Common myeloid progenitor, CD34-positive (primary cell): Measurements from ENCODE around the gene AREG.

Experiments
- CTCF ChIA-PET: fragments of 350-600 bp; sonication (Branson Sonifier 250); formaldehyde crosslinking; loops from one replicate; lab custom pipeline; 2021; ENCODE audit warnings: antibody characterized with exemption; lab: Charles Lee
- POLR2A ChIA-PET: fragments of 350-600 bp; sonication (Branson Sonifier 250); formaldehyde crosslinking; loops from one replicate; lab custom pipeline; 2021; ENCODE audit warnings: antibody characterized with exemption; lab: Charles Lee
- DNase-seq, 3 donors: peaks; one replicate each; pipeline versions ENCODE4 v3.0.0 to v3.0.0-alpha.2; 2013
- H3K27ac ChIP-seq, 2 experiments: 1 replicate in 1 of 2; 2 replicates in 1 of 2; pipeline ENCODE4 v1.7.0; 2013; ENCODE audit warnings: inconsistent platforms in 2 of 2, low read length in 2 of 2, mild to moderate bottlenecking in 2 of 2, low read depth in 1 of 2, moderate library complexity in 1 of 2; ENCODE audit not compliant: severe bottlenecking in 2 of 2, insufficient read depth in 1 of 2, poor library complexity in 1 of 2
- H3K27me3 ChIP-seq, 5 experiments: replicated peaks in 2 of 5; 1 replicate in 3 of 5; 2 replicates in 2 of 5; pipeline versions ENCODE4 v1.6.1 to v1.7.0; 2013; ENCODE audit warnings: low read length in 4 of 5, mild to moderate bottlenecking in 2 of 5, moderate library complexity in 2 of 5, inconsistent platforms in 1 of 5; ENCODE audit not compliant: insufficient read depth in 5 of 5, control insufficient read depth in 4 of 5
- H3K36me3 ChIP-seq, 4 experiments: 1 replicate in 2 of 4; 2 replicates in 2 of 4; pipeline versions ENCODE4 v1.6.1 to v1.7.0; 2013; ENCODE audit warnings: low read length in 3 of 4, control low read depth in 1 of 4, mild to moderate bottlenecking in 1 of 4; ENCODE audit not compliant: control insufficient read depth in 4 of 4, insufficient read depth in 4 of 4
- H3K4me1 ChIP-seq, 4 experiments: 1 replicate in 3 of 4; 2 replicates in 1 of 4; pipeline versions ENCODE4 v1.6.1 to v1.7.1; 2013; ENCODE audit warnings: low read length in 3 of 4, mild to moderate bottlenecking in 3 of 4, control low read depth in 1 of 4, inconsistent platforms in 1 of 4, moderate library complexity in 1 of 4; ENCODE audit not compliant: control insufficient read depth in 4 of 4, insufficient read depth in 4 of 4; ENCODE audit errors: control extremely low read depth in 1 of 4
- H3K4me3 ChIP-seq, 7 experiments: 1 replicate in 4 of 7; 2 replicates in 3 of 7; pipeline versions ENCODE4 v1.5.1 to v1.7.0; 2013; ENCODE audit warnings: mild to moderate bottlenecking in 7 of 7, low read length in 6 of 7, moderate library complexity in 6 of 7, inconsistent platforms in 2 of 7, low read depth in 2 of 7, control low read depth in 1 of 7; ENCODE audit not compliant: insufficient read depth in 4 of 7, control insufficient read depth in 1 of 7; ENCODE audit errors: extremely low read depth in 1 of 7
- H3K9me3 ChIP-seq, 5 experiments: 1 replicate in 4 of 5; 2 replicates in 1 of 5; pipeline versions ENCODE4 v1.6.1 to v1.7.1; 2013; ENCODE audit warnings: low read length in 4 of 5, mild to moderate bottlenecking in 2 of 5, inconsistent platforms in 1 of 5, low read depth in 1 of 5, moderate library complexity in 1 of 5; ENCODE audit not compliant: control insufficient read depth in 4 of 5, insufficient read depth in 2 of 5; ENCODE audit errors: control extremely low read depth in 1 of 5
- WGBS: methylation state at CpG from one replicate; pipeline ENCODE4 v1.1.5; 2013; ENCODE audit not compliant: insufficient coverage; 5-methylcytosine and 5-hydroxymethylcytosine counted together

Gene AREG

GRCh38 chr4:74481891-74482609, 37.1 kb downstream of the AREG start:
- DNase-seq, result no peak
- no peaks in the 10 kb centered on the region for H3K9me3 ChIP-seq
- WGBS, result 100% methylated on average over 2 of the region's 3 CpGs
- H3K27me3 ChIP-seq, result no peaks in the 10 kb centered on the region
- H3K36me3 ChIP-seq, result no peaks in the 10 kb centered on the region
- no peak overlapping the region for H3K27ac ChIP-seq
- H3K4me3 ChIP-seq, result no peak overlapping the region
- ChIA-PET CTCF (no interaction called here), POLR2A (no interaction called here)
- H3K4me1 ChIP-seq, result no peaks in the 10 kb centered on the region

GRCh38 chr4:74483226-74483911, 38.4 kb downstream of the AREG start:
- ChIA-PET CTCF (no interaction called here), POLR2A (no interaction called here)
- no peak for DNase-seq
- no peaks in the 10 kb centered on the region for H3K36me3 ChIP-seq
- no peak overlapping the region for H3K4me3 ChIP-seq
- no peaks in the 10 kb centered on the region for H3K9me3 ChIP-seq
- WGBS, result 100% methylated on average over 1 of the region's 6 CpGs
- no peak overlapping the region for H3K27ac ChIP-seq
- no peaks in the 10 kb centered on the region for H3K4me1 ChIP-seq
- H3K27me3 ChIP-seq, result no peaks in the 10 kb centered on the region

- H3K27me3 ChIP-seq, result no peaks in the 10 kb centered on the region
- no peaks in the 10 kb centered on the region for H3K36me3 ChIP-seq
- no peak overlapping the region for H3K4me3 ChIP-seq
- ChIA-PET POLR2A (no interaction called here), CTCF (no interaction called here)
- no peak overlapping the region for H3K27ac ChIP-seq
- H3K9me3 ChIP-seq, result no peaks in the 10 kb centered on the region
- 100% methylated on average over 1 of the region's 2 CpGs for WGBS
- H3K4me1 ChIP-seq, result no peaks in the 10 kb centered on the region
- no peak for DNase-seq
These were observed 42.0 kb downstream of the AREG start for GRCh38 chr4:74486905-74487304.

- WGBS, result no CpG with 5 or more reads among the region's 1 CpG
- Histone ChIP-seq H3K9me3 (no peaks in the 10 kb centered on the region), H3K4me3 (no peak overlapping the region), H3K27me3 (no peaks in the 10 kb centered on the region), H3K36me3 (no peaks in the 10 kb centered on the region), H3K4me1 (no peaks in the 10 kb centered on the region), H3K27ac (no peak overlapping the region)
- ChIA-PET CTCF (no interaction called here), POLR2A (no interaction called here)
- DNase-seq, result no peak
These were observed 42.8 kb downstream of the AREG start for GRCh38 chr4:74487771-74488170.

- ChIA-PET CTCF (interaction anchor here (1.7 kb wide), 1 partner anchor 15 kb away, joined by 6 read pairs; no protein-coding TSS in a partner anchor), POLR2A (no interaction called here)
- Histone ChIP-seq H3K27me3 (no peaks in the 10 kb centered on the region), H3K36me3 (no peaks in the 10 kb centered on the region), H3K4me1 (no peaks in the 10 kb centered on the region), H3K4me3 (no peak overlapping the region), H3K27ac (no peak overlapping the region), H3K9me3 (no peaks in the 10 kb centered on the region)
- WGBS, result no CpG with 5 or more reads among the region's 1 CpG
- DNase-seq, result no peak
These were observed 45.8 kb downstream of the AREG start for GRCh38 chr4:74490736-74491135.

- ChIA-PET POLR2A (no interaction called here), CTCF (interaction anchor here (1.1 kb wide), 1 partner anchor 24 kb away, joined by 3 read pairs; no protein-coding TSS in a partner anchor)
- peaks cover 0 to 7% (median 0%) of the 10 kb centered on the region in 5 experiments for H3K9me3 ChIP-seq
- no peaks in the 10 kb centered on the region for H3K36me3 ChIP-seq
- H3K27me3 ChIP-seq, result no peaks in the 10 kb centered on the region
- H3K4me1 ChIP-seq, result no peaks in the 10 kb centered on the region
- H3K4me3 ChIP-seq, result no peak overlapping the region
- DNase-seq, result no peak
- no peak overlapping the region for H3K27ac ChIP-seq
- 97% methylated on average over 3 of the region's 4 CpGs for WGBS
These were observed 55.2 kb downstream of the AREG start for GRCh38 chr4:74499986-74500781.
